GM12878 (cell line): Measurements from ENCODE around the gene UBP1. TPM values are rescaled to one million over a fixed set of nuclear protein-coding genes. Genes with fewer than 3 reads are reported as not detected.
A peak's percentile ranks its signal among the peaks of the same experiment; 100 is the strongest.

Experiments used
- ATAC-seq: fragments of 200-7000 bp; cut with Tn5 transposase; 3 replicates; pipeline ENCODE4 v1.9.1; 2020; ENCODE audit warnings: mild to moderate bottlenecking, moderate library complexity
- BruUV-seq: library from RNA; stranded (reverse); fragments of 400-500 nt; replicated peaks from 2 replicates; lab custom pipeline; 2021; lab: Mats Ljungman, UMichigan
- CTCF ChIA-PET: fragments of 300-600 bp; sonication (Branson Sonifier 250); formaldehyde crosslinking; extraction: SDS; loops from one replicate; lab custom pipeline; 2021; ENCODE audit warnings: inconsistent platforms; lab: Yijun Ruan, JAX
- POLR2A ChIA-PET: fragments of 350-600 bp; formaldehyde crosslinking; extraction: SDS; loops from one replicate; lab custom pipeline; 2021; ENCODE audit warnings: inconsistent platforms; lab: Charles Lee
- RAD21 ChIA-PET: fragments of 300-600 bp; sonication (Branson Sonifier 250); formaldehyde crosslinking; loops from one replicate; lab custom pipeline; 2023; ENCODE audit warnings: antibody characterized with exemption; ENCODE audit not compliant: unreplicated experiment; lab: Charles Lee
- SMC1A ChIA-PET: fragments of 300-600 bp; sonication (Branson Sonifier 250); formaldehyde crosslinking; loops from one replicate; lab custom pipeline; 2023; ENCODE audit not compliant: unreplicated experiment, uncharacterized antibody; lab: Charles Lee
- DNase-seq: peaks from one replicate; pipeline ENCODE4 v3.0.0-alpha.2; 2011; ENCODE audit warnings: low read depth, low spot score
- FAIRE-seq: peaks from 3 replicates; lab custom pipeline; 2011; peaks lifted over from hg19 to GRCh38; lab: Jason Lieb, UNC
- H2AFZ ChIP-seq: 2 replicates; pipeline ENCODE4 v1.6.0; 2011; ENCODE audit warnings: low read depth, low read length, control low read depth; ENCODE audit not compliant: control insufficient read depth
- H3K27ac ChIP-seq: 2 replicates; pipeline ENCODE4 v1.5.1; 2011; ENCODE audit warnings: control low read depth; ENCODE audit not compliant: control insufficient read depth, insufficient read depth
- H3K27me3 ChIP-seq, 2 experiments: replicated peaks in 1 of 2; 2 replicates each; pipeline versions ENCODE4 v1.6.0 to v1.6.1; 2011; ENCODE audit warnings: low read length in 1 of 2; ENCODE audit not compliant: control insufficient read depth in 2 of 2, insufficient read depth in 2 of 2
- H3K36me3 ChIP-seq, 2 experiments: 2 replicates each; pipeline ENCODE4 v1.5.1; 2011; ENCODE audit warnings: low read length in 1 of 2; ENCODE audit not compliant: control insufficient read depth in 2 of 2, insufficient read depth in 2 of 2
- H3K4me1 ChIP-seq: 2 replicates; pipeline ENCODE4 v1.6.1; 2011; ENCODE audit warnings: mild to moderate bottlenecking, low read length, moderate library complexity, mixed read lengths; ENCODE audit not compliant: control insufficient read depth, insufficient read depth
- H3K4me2 ChIP-seq: 2 replicates; pipeline ENCODE4 v1.6.0; 2011; ENCODE audit warnings: control low read depth; ENCODE audit not compliant: control insufficient read depth, insufficient read depth
- H3K4me3 ChIP-seq: fragments of 200-600 bp; sonication (generic); 2 replicates; pipeline ENCODE4 v1.5.1; 2016
- H3K79me2 ChIP-seq: 2 replicates; pipeline ENCODE4 v1.6.0; 2011; ENCODE audit warnings: low read length; ENCODE audit not compliant: control insufficient read depth, insufficient read depth
- H3K9ac ChIP-seq: 2 replicates; pipeline ENCODE4 v1.8.0; 2011; ENCODE audit warnings: low read length, control low read depth, mixed read lengths; ENCODE audit not compliant: control insufficient read depth, insufficient read depth
- H3K9me3 ChIP-seq: replicated peaks from 3 replicates; pipeline ENCODE4 v1.5.1; 2011; ENCODE audit warnings: mild to moderate bottlenecking, low read length; ENCODE audit not compliant: control insufficient read depth, insufficient read depth
- H4K20me1 ChIP-seq: 2 replicates; pipeline ENCODE4 v1.6.0; 2011; ENCODE audit not compliant: control insufficient read depth, insufficient read depth
- BHLHE40 ChIP-seq, 2 experiments: fragments of 450-650 bp in 1 of 2; IDR thresholded peaks; 2 replicates each; pipeline ENCODE4 v1.6.1; 2011 to 2017; ENCODE audit warnings: low read depth in 2 of 2, borderline replicate concordance in 1 of 2, improper control_type of control experiment in 1 of 2, low read length in 1 of 2, mild to moderate bottlenecking in 1 of 2
- CBX3 ChIP-seq: fragments of 200-600 bp; sonication (generic); IDR thresholded peaks from 2 replicates; pipeline ENCODE4 v1.6.1; 2016; ENCODE audit warnings: low read depth, borderline replicate concordance
- FOXK2 ChIP-seq: fragments of 450-650 bp; IDR thresholded peaks from 2 replicates; pipeline ENCODE4 v1.6.1; 2017; ENCODE audit warnings: mild to moderate bottlenecking, moderate library complexity
- MEF2A ChIP-seq: IDR thresholded peaks from 2 replicates; pipeline ENCODE4 v1.6.1; 2011; ENCODE audit warnings: low read depth, mild to moderate bottlenecking, low read length, moderate library complexity; ENCODE audit not compliant: insufficient read depth
- MYC ChIP-seq: IDR thresholded peaks from 2 replicates; pipeline ENCODE4 v1.6.1; 2011; ENCODE audit warnings: mild to moderate bottlenecking, low read length, moderate library complexity, inconsistent platforms; ENCODE audit not compliant: insufficient read depth, insufficient replicate concordance, insufficient read length, severe bottlenecking
- RAD21 ChIP-seq: IDR thresholded peaks from 2 replicates; pipeline ENCODE4 v1.6.1; 2011; ENCODE audit warnings: mild to moderate bottlenecking, low read depth, low read length, moderate library complexity; ENCODE audit not compliant: insufficient read depth
- ZNF207 ChIP-seq: fragments of 450-650 bp; IDR thresholded peaks from 2 replicates; pipeline ENCODE4 v1.6.1; 2014; ENCODE audit warnings: antibody characterized with exemption, mild to moderate bottlenecking, borderline replicate concordance
- WGBS: methylation state at CpG from one replicate; pipeline ENCODE4 v1.1.6; 2016; ENCODE audit warnings: low lambda C conversion rate; ENCODE audit not compliant: insufficient replicate concordance, insufficient coverage; ENCODE audit errors: missing lambda C conversion rate; 5-methylcytosine and 5-hydroxymethylcytosine counted together
- in situ Hi-C: fragments of 300-500 bp; cut with MboI; formaldehyde crosslinking; loops from 9 replicates; pipeline ENCODE4 v1.14.3; 2018; ENCODE audit warnings: mixed read lengths
- intact Hi-C: fragments of 100-400 bp; cut with micrococcal nuclease; formaldehyde crosslinking; loops from one replicate; pipeline ENCODE4 v1.14.2; 2022; ENCODE audit not compliant: unreplicated experiment
- polyA plus RNA-seq, 11 experiments: library from polyadenylated mRNA; depleted of rRNA in 4 of 11; unstranded in 6 of 11; stranded (reverse) in 5 of 11; fragments of >200 nt; fragmentation: Nextera tagmentation in 4 of 11; fragmentation: Illumina TruSeq in 1 of 11; extraction: Ambion mirVana in 4 of 11; extraction: Trizol in 1 of 11; gene quantifications; 1 replicate in 1 of 11; 2 replicates in 10 of 11; pipeline versions ENCODE4 v1.2.1 to v1.2.3, GENCODE V29; 2011 to 2016; ENCODE audit warnings: inconsistent platforms in 2 of 11, missing spikeins in 2 of 11, low read depth in 1 of 11
- total RNA-seq, 4 experiments: library from RNA; depleted of rRNA in 3 of 4; stranded (reverse); fragments of >200 nt in 3 of 4; fragmentation: Illumina TruSeq in 1 of 4; extraction: Trizol in 1 of 4; gene quantifications; 2 replicates each; pipeline versions ENCODE4 v1.2.1 to v1.2.3, GENCODE V29; 2013 to 2021
- TF ChIP-seq, protein P1 (sequence below): IDR thresholded peaks from 2 replicates; pipeline ENCODE4 v1.6.1; 2012; ENCODE audit warnings: low read depth, low read length, improper control_type of control experiment
- TF ChIP-seq, protein P2 (sequence below): IDR thresholded peaks from 2 replicates; pipeline ENCODE4 v1.6.1; 2012; ENCODE audit warnings: low read length, inconsistent platforms
- TF ChIP-seq, protein P3 (sequence below), 3 experiments: IDR thresholded peaks in 2 of 3; conservative IDR thresholded peaks in 1 of 3; 2 replicates each; pipeline ENCODE4 v1.5.1; 2011; ENCODE audit warnings: low read depth in 3 of 3, low read length in 3 of 3, mild to moderate bottlenecking in 3 of 3, control low read depth in 2 of 3, moderate library complexity in 2 of 3, inconsistent platforms in 1 of 3, mixed read lengths in 1 of 3; ENCODE audit not compliant: control insufficient read depth in 2 of 3, insufficient read depth in 1 of 3; ENCODE audit errors: extremely low read depth in 1 of 3
- TF ChIP-seq, protein P4 (sequence below): fragments of 150-350 bp; IDR thresholded peaks from 2 replicates; pipeline ENCODE4 v1.6.1; 2014; ENCODE audit warnings: mild to moderate bottlenecking, low read depth, low read length

The UBP1 gene
- total and polyA plus RNA-seq, 10 of the 15 experiments (the other 5 are each of a cell fraction or from before 2014, with no cell fraction given) = 9.3 to 93.6 (median 52.4) TPM

DNA sequence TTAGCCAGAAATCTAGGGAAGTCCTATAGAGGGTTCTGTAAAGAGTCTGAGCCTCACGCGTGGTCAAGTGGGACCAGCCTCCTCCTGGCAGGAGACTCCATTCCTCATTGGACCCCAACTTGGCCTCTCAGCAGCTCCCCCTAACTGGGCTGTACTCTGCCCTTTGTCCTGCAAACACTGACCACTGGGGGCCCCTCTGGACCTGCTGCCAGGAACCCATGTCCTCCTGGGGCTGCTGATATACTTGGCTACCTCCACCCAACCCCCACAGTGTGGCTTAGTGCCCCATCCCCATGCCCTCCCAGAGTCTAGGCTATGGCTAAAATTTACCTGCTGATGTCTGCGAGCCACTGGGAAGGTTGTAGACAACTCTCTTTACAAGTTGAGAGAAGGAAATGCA is 62.7 kb downstream of the UBP1 start:
- Histone ChIP-seq H3K4me1 (no peaks in the 10 kb centered on the region), H3K27me3 (no peaks in the 10 kb centered on the region), H3K79me2 (no peaks in the 10 kb centered on the region), H3K4me3 (no peak overlapping the region), H4K20me1 (no peaks in the 10 kb centered on the region), H3K4me2 (no peak overlapping the region), H3K27ac (no peak overlapping the region), H3K36me3 (no peaks in the 10 kb centered on the region), H3K9me3 (no peaks in the 10 kb centered on the region), H2AFZ (no peak overlapping the region), H3K9ac (no peak overlapping the region)
- BruUV-seq = no TSS peak
- FAIRE-seq = no peak
- ChIA-PET SMC1A (interaction anchor here (2.2 kb wide), 1 partner anchor 246 kb away, joined by 7 read pairs; no protein-coding TSS in a partner anchor), POLR2A (no interaction called here), CTCF (interaction anchor here (0.6 to 1.2 kb wide), 3 partner anchors 23 to 675 kb away, joined by 3 to 4 read pairs (median 3); no protein-coding TSS in a partner anchor), RAD21 (interaction anchor here (1.3 kb wide), 1 partner anchor 247 kb away, joined by 3 read pairs; no protein-coding TSS in a partner anchor)
- no peak for DNase-seq
- in situ Hi-C loops = loop anchor here (10.0 kb wide), 1 partner anchor 423 kb away; the partner anchor contains the start of gene CCR4
- intact Hi-C loops = no loop called here
- 100% methylated on average over 3 of the region's 3 CpGs for WGBS
- peak; percentile 58 for ATAC-seq
- TF ChIP-seq MEF2A = no peak
- no peak for TF ChIP-seq FOXK2
- TF ChIP-seq, protein P1, sequence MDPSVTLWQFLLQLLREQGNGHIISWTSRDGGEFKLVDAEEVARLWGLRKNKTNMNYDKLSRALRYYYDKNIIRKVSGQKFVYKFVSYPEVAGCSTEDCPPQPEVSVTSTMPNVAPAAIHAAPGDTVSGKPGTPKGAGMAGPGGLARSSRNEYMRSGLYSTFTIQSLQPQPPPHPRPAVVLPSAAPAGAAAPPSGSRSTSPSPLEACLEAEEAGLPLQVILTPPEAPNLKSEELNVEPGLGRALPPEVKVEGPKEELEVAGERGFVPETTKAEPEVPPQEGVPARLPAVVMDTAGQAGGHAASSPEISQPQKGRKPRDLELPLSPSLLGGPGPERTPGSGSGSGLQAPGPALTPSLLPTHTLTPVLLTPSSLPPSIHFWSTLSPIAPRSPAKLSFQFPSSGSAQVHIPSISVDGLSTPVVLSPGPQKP = no peak
- TF ChIP-seq CBX3 = no peak
- 0 out of 2 replicates have a peak, but pooled peaks have one; percentile 18 for TF ChIP-seq RAD21
- TF ChIP-seq, protein P2, sequence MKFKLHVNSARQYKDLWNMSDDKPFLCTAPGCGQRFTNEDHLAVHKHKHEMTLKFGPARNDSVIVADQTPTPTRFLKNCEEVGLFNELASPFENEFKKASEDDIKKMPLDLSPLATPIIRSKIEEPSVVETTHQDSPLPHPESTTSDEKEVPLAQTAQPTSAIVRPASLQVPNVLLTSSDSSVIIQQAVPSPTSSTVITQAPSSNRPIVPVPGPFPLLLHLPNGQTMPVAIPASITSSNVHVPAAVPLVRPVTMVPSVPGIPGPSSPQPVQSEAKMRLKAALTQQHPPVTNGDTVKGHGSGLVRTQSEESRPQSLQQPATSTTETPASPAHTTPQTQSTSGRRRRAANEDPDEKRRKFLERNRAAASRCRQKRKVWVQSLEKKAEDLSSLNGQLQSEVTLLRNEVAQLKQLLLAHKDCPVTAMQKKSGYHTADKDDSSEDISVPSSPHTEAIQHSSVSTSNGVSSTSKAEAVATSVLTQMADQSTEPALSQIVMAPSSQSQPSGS = no peak
- TF ChIP-seq MYC = no peak
- no peak for TF ChIP-seq BHLHE40 (IDR thresholded peaks at IDR 0.05; ENCODE audit: borderline replicate concordance in 1 of 2, low read depth in 2 of 2, low read length in 1 of 2)
- TF ChIP-seq, protein P3, sequence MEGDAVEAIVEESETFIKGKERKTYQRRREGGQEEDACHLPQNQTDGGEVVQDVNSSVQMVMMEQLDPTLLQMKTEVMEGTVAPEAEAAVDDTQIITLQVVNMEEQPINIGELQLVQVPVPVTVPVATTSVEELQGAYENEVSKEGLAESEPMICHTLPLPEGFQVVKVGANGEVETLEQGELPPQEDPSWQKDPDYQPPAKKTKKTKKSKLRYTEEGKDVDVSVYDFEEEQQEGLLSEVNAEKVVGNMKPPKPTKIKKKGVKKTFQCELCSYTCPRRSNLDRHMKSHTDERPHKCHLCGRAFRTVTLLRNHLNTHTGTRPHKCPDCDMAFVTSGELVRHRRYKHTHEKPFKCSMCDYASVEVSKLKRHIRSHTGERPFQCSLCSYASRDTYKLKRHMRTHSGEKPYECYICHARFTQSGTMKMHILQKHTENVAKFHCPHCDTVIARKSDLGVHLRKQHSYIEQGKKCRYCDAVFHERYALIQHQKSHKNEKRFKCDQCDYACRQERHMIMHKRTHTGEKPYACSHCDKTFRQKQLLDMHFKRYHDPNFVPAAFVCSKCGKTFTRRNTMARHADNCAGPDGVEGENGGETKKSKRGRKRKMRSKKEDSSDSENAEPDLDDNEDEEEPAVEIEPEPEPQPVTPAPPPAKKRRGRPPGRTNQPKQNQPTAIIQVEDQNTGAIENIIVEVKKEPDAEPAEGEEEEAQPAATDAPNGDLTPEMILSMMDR (IDR thresholded peaks at IDR 0.05 in 2 of 3, conservative IDR thresholded peaks at IDR 0.05 in 1 of 3; ENCODE audit: control insufficient read depth in 2 of 3, extremely low read depth in 1 of 3, insufficient read depth in 1 of 3, low read depth in 3 of 3, low read length in 3 of 3) = 0 out of 6 replicates have a peak, but pooled peaks of 1 of the 3 experiments have one; percentile 7
- TF ChIP-seq ZNF207 = no peak
- TF ChIP-seq, protein P4, sequence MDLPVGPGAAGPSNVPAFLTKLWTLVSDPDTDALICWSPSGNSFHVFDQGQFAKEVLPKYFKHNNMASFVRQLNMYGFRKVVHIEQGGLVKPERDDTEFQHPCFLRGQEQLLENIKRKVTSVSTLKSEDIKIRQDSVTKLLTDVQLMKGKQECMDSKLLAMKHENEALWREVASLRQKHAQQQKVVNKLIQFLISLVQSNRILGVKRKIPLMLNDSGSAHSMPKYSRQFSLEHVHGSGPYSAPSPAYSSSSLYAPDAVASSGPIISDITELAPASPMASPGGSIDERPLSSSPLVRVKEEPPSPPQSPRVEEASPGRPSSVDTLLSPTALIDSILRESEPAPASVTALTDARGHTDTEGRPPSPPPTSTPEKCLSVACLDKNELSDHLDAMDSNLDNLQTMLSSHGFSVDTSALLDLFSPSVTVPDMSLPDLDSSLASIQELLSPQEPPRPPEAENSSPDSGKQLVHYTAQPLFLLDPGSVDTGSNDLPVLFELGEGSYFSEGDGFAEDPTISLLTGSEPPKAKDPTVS = no peak
